Activated CD8-positive, alpha-beta memory T cell treated with anti-CD3 and anti-CD28 coated beads for 4 hours (primary cell): ENCODE data around the gene PYCARD.
"Not testable (repeated sequence)": the region's sequence is repeated elsewhere in the genome, so short reads cannot be mapped to it uniquely, and the experiment has no call there.

ENCODE experiments used
- DNase-seq, 2 donors: peaks; one replicate each; pipeline ENCODE4 v3.0.0-alpha.2; 2020; ENCODE audit warnings: low read depth in 2 of 2

Gene PYCARD

DNA sequence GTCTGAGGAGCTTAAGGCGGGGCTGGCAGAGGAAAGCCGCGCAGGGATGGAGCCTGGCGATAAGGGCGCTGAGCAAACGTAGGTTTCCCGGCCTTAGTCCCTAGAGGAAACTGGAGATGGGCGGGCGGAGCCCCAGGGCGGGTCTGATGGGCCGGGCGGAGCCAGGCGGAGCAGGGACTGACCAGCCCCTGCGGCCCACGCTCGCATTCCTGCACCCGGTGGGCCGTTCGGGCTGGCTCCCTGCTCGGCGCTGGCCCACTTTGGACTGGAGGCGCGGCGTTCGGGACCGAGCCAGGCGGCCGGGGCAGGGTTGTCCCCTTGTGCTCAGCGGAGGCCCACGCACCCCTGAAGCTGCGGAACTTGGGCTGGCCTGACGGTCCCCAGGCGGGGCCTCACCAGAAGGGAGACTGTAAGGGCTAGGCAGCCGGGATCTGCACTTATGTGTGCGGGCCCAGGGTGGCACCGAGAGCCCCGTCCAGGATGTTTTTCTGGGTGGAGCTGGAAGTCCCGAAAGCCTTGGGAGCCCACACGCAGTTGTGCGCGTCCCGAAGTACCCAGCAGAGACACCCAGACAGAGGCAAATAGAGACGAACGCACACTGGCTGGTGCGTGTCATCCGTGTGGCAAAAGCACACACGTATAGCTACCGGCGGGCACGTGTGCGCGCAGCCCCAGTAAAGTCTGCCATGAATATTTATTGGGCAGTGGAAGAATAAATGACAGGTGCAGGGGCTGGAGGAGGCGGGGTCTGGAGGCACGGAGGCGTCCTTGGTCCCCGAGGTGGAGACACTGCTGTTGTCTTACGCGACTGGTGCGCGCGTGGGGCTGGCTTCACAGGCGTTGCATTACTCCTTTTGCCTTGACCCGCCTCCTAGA, 13.0 kb upstream of the PYCARD start:
- no peak for DNase-seq

DNA sequence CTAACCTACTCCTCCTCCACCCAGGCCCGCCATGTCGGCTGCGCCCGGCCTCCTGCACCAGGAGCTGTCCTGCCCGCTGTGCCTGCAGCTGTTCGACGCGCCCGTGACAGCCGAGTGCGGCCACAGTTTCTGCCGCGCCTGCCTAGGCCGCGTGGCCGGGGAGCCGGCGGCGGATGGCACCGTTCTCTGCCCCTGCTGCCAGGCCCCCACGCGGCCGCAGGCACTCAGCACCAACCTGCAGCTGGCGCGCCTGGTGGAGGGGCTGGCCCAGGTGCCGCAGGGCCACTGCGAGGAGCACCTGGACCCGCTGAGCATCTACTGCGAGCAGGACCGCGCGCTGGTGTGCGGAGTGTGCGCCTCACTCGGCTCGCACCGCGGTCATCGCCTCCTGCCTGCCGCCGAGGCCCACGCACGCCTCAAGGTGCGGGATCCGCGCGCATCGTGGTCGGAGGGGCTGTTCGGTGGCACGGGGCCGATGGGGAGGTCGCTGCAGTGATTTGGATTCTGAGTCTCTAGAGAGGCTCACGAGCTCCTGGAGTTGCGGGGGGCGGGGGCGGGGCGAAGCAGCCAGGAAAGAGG, 12.2 kb upstream of the PYCARD start:
- no peak for DNase-seq

GRCh38 chr16:31213877-31214707, 11.5 kb upstream of the PYCARD start, which contains the start of gene TRIM72:
TSS of gene TRIM72 (plus strand) at chr16:31214119. CDS start at chr16:31214739, 620 bp downstream.
- no peak for DNase-seq

DNA sequence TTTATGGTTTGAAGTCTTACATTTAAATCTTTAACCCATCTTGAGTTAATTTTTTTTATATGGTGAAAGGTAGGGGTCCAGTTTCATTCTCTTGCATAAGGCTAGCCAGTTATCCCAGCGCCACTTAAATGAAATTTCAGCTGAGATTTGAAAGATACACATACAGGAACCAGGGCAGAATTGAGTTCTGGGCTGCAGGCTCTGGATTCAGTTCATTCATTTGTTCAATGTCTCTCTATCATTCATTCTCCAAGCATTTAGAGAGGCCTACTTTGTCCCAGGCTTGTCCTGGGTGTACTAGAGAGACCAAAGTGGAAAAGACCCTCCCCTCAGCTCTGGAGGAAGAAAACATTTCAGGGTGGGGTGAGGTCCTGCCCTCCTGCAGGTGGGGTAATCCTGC, 10.8 kb upstream of the PYCARD start:
- DNase-seq: no peak

DNA sequence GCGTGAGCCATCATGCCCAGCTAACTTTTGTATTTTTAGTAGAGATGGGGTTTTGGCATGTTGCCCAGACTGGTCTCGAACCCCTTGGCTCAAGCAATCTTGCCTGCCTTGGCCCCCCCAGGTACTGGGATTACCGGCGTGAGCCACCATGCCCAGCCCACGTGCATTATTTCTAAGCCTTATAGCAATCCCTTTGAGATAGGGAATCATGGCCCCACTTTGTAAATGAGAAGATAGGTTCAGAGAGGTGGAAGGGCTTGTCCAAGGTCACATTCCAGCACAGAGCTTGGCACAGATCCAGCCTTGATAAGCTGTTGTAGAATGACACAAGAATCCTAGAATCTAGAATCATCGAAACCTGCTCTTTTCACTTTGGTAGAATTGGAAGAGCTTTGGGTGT, 4.2 kb upstream of the PYCARD start:
- no peak for DNase-seq

DNA sequence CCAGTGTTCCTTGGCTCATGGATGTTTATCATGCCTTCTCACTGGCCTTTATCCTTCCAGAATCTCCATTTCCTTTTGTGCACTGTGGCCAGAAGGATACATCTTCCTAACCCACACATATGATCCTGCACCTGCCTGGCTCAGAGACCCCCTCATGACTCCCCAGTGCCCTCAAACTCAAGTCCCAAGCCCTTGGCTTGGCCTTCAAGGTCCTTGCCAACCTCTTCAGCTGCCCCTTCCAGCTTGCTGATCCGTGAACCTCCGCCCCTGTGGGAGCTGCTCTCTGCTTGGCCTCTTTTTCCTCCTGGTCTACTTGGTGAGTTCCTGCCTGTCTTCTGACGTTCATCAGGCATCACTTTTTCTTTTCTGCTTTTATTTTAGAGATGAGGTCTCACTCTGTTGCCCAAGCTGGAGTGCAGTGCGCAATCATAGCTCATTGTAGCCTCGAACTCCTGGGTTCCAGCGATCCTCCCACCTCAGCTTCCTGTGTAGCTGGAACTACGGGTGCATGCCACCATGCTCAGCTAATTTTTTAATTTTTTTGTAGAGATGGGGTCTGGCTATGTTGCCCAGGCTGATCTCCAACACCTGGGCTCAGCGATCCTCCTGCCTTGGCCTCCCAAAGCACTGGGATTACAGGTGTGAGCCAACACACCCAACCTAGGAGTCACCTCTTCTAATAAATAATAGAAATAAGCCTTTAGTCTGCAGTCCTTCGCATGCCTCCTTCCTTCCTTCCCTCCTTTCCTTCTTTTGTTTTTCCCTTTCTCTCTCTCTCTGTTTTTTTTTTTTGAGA, 2.5 kb upstream of the PYCARD start:
- DNase-seq: no peak

DNA sequence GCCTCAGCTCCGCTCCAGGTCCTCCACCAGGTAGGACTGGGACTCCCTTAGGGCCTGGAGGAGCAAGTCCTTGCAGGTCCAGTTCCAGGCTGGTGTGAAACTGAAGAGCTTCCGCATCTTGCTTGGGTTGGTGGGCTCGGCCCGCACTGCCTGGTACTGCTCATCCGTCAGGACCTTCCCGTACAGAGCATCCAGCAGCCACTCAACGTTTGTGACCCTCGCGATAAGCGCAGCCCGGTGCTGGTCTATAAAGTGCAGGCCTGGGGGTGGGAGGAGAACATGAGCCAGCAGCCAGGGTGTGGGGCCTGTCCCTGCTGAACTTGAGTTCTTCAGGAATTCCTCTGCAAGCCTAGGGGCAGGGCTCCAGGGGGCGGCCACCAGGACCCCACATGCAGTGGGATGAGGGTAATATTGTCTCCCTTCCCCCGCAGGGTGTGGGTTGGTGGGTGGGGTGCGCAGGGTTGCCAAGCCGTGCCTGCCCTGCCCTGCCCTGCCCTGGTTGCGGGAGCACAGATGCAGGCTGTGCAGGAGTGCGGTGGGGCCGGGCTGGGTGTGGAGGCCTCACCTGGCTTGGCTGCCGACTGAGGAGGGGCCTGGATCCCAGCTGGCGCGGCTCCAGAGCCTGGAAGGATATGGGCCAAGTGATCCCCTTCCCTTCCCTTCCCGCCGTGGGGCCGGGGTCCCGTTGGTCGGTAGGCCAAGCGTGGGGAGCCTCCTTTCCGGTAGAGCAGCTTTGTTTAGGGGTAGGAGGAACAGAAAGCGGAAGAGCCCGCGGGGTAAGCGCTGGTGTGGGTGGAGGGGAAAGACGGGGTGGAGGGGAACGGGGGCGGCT, 762 bp downstream of the PYCARD start:
- DNase-seq: no peak

GRCh38 chr16:31200821-31201568, 1.6 kb downstream of the PYCARD start:
- no peak for DNase-seq

DNA sequence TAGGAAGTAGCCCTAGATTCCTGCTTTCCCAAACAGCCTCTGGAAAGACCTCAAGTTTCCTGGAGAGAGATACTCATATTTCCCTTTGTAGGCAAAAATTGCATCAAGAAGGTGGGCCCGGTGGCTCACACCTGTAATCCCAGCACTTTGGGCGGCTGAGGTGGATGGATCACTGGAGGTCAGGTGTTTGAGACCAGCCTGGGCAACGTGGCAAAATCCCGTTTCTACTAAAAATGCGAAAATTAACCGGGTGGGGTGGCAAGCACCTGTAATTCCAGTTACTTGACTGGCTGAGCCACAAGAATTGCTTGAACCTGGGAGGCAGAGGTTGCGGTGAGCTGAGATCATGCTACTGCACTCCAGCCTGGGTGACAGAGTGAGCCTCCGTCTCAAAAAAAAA, 2.4 kb downstream of the PYCARD start:
- DNase-seq: not testable (repeated sequence)

DNA sequence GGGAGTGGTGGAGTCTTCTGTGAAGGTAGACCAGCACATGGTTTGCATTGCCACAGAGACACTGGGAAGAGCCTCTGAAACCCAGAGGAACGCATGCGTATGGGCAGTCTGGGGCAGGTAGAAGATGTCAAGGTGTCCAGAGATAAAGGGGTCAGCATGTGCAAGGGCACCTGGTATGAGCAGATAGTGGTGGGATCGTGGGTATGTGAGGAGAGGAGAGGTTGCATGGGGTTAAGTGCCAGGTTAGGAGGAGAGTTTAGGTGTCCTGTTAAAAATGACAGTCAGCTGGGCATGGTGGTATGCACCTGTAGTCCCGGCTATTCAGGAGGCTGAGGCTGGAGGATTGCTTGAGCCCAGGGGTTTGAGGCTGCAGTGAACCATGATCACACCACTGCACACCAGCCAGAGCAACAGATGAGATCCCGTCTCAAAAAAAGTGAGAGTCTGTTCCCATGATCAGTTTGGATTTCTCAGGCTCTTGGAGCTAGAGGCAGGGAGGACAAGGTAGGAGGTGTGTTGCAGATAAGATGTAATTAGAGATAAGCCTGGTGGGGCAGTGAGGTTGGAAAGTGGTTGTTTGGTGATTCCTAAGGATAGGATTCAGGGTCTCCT, 3.0 kb downstream of the PYCARD start:
- no peak for DNase-seq

GRCh38 chr16:31198207-31198882, 4.2 kb downstream of the PYCARD start:
- no peak for DNase-seq

GRCh38 chr16:31196324-31197088, 6.1 kb downstream of the PYCARD start:
- no peak for DNase-seq

DNA sequence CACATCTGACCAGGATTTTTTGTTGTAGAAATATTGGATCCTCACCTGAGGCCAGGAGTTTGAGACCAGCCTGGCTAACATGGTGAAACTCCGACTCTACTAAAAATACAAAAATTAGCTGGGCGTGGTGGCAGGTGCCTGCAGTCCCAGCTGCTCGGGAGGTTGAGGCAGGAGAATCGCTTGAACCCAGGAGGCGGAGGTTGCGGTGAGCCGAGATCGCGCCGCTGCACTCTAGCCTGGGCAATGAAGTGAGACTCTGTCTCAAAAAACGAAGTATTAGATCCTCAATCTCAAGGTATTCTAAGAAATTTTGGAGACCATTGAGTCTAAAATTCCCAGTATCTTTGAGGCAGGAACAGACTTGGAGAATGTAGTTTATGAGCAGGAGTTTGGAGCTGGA, 6.7 kb downstream of the PYCARD start:
- not testable (repeated sequence) for DNase-seq

- DNase-seq: no peak
These were observed 7.7 kb downstream of the PYCARD start for GRCh38 chr16:31194898-31195297.

DNA sequence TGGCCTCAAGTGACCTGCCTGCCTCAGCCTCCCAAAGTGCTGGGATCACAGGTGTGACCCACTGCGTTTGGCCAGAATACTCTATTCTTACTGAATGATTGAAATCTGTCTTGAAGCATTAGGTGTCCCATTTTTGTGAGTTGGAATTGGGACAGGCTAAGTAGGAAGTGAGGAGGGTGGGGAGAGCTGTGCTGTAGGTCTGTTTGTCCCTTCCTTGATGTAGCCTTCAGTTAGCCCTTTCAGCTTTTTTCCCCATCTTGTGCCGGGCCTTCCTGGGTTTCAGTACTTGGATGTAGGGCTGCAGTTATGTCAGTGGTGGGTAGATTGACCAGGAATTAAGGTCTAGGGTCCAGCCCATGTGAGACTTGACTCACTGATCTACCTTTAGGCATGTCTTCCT, 8.7 kb downstream of the PYCARD start:
- DNase-seq: no peak

DNA sequence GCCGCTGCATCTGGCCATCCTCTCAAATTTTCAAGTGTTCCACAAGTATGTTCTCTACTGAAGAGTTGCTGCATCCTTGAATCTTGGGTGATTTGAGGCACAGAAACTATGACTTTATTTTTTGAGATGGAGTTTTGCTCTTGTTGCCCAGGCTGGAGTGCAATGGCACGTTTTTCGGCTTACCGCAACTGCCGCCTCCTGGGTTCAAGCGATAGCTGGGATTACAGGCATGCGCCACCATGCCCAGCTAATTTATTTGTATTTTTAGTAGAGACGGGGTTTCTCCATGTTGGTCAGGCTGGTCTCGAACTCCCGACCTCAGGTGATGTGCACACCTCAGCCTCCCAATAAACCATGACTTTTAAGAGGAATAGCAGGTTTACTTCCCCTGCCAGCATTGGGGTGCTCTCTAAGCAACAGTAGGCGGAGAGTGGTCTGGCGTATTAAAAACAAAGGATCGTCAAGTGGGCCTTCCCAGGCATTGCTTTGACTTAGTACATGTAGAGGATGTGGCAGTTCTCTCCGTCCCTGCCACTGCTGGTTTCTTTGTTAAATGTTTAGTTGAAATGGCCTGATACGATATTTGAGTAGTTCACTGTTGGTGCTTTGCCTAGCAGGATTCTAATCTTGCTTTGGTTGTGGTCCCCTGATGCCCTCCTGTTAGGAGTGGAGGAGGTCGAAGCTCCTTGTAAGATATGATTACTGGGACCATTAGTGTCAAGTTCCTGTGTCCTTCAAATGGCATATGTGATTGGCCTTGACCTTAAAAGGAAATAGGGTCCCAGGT, 9.5 kb downstream of the PYCARD start:
- no peak for DNase-seq

DNA sequence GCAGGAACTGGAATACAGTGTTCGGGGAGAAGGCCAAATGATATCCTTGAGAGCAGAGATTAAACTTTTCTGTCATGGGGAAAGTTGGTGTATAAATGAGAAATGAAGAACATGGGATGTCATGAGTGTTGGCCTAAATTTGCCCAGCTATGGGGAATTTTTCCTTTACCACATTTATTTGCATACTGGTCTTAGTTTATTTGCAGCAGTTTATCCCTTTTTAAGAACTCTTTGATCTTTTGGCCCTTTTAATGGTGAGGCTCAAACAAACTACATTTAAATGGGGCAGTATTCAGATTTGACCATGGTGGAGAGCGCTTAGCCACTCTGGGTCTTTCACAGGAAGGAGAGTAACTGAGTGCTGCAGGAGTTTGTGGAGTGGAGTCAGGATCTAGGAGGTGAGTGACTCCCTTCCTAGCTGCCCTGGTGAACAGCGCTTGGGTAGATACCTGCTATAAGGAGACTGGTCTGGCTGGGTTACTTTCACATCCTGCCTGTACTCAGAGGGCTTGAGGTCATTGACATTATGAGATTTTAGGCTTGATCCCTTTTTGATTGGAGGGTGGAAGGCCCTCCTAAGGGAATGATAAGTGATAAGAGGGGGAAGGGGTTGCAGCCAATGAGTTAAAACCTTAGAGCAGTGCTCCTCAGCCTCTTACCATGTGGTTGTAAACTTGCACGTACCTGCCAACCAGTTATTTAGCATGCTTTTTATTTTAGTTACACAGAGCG, 10.7 kb downstream of the PYCARD start:
- DNase-seq: no peak
